Prostate gland (tissue), 2 donors: ENCODE data around the gene SNCG.

Experiments used
- CTCF ChIP-seq, 4 experiments: fragments of 200-600 bp in 2 of 4; fragments of 450-650 bp in 2 of 4; sonication (generic) in 2 of 4; IDR thresholded peaks; 1 replicate in 3 of 4; 2 replicates in 1 of 4; pipeline ENCODE4 v1.5.1; 2016 to 2019; ENCODE audit warnings: antibody characterized with exemption in 4 of 4, mild to moderate bottlenecking in 2 of 4, moderate library complexity in 2 of 4
- POLR2A ChIP-seq: fragments of 450-650 bp; IDR thresholded peaks from one replicate; pipeline ENCODE4 v1.6.1; 2016; ENCODE audit warnings: antibody characterized with exemption, mild to moderate bottlenecking
- POLR2AphosphoS5 ChIP-seq: sonication (generic); formaldehyde crosslinking; IDR thresholded peaks from one replicate; pipeline ENCODE4 v1.6.1; 2017; ENCODE audit warnings: antibody characterized with exemption

GRCh38 chr10:86952106-86952505, 6.3 kb upstream of the SNCG start:
- TF ChIP-seq CTCF (IDR thresholded peaks at IDR 0.05) (no peak), POLR2A (no peak), POLR2AphosphoS5 (no peak)
